HG03342 (cell line): ENCODE results near the gene TMEM132D.

ENCODE experiments used
- ATAC-seq: cut with Tn5 transposase; IDR thresholded peaks from one replicate; pipeline ENCODE4 v1.9.1; 2021; ENCODE audit warnings: mild to moderate bottlenecking, moderate library complexity; ENCODE audit not compliant: unreplicated experiment

The TMEM132D gene

GRCh38 chr12:129279771-129280170 is 624.1 kb downstream of the TMEM132D start:
- no peak for ATAC-seq

- ATAC-seq: no peak
Measured at GRCh38 chr12:129276361-129277060, 627.3 kb downstream of the TMEM132D start.

DNA sequence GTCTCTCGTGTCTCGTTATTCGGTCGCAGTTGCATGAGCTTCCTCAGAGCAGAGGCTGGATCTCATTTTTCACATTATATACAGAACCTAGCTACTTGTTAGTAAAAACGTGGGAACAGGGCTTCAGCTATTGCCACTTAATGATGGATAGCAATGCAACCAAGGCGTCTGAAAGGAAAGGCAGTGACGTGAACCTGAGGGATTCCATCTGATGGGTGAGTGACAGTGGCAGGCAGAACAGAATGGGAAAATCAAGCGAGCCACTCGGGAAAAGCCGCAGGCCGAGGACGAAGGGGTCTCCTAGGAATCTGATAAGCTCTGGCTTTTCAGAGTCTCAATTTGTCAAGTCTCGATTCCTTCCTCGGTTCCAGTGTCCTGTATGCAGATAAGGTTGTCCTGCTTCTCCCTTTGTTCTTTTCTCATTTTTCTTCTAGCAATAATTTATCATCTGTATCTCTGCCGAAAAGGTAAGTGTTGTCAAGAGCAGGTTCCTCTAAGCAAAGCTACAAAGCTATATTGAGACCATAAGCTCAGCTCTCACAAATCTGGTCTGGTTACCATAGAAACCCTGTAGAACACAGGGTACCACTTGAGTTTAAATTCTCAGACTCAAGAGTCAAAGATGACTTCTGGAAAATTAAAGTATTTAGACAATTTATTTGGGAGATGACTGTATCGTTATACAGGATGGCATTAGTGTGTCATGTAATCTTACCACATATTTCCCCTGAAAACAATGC is 633.9 kb downstream of the TMEM132D start:
- ATAC-seq: no peak

DNA sequence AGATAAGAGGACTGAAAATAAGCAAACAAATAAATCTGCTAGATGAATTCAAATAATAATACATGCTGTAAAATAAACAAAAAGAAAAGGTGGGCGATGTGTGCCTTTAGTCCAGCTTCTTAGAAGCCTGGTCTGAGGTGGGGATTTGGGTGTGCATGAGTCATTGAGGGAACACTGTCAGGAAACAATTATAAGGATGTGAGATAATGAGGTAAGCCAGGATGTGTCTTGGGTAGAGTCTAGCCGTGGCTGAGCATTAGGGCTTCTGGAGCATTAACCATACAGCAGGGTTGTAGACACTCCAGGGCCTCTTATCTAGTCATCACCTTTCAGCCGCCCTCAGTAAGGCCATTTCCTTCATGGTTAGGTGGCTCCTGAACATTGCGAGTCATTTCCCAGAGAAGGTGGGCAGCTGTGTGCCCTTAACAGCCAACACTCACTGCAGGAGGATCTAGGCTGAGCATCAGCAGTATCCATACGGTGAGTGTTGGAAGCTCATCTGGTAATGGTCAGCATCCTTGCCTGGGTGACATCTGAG is 645.0 kb downstream of the TMEM132D start:
- no peak for ATAC-seq

GRCh38 chr12:129257524-129257923 is 646.3 kb downstream of the TMEM132D start:
- ATAC-seq: no peak

DNA sequence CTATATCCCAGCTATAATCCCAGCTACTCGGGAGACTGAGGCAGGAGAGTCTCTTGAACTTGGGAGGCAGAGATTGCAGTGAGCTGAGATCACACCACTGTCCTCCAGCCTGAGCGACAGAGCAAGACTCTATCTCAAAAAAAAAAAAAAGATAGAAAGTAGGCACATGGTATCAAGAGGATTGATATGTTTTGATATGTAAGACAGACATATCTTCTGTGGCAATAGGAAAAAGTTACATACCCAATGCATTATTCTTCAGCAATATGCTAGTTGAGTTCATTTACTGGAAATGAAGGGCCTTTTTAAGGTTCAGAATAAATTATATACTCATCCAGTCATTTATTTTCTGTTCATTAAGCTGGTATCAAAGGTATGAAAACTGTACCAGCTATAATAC is 657.2 kb downstream of the TMEM132D start:
- no peak for ATAC-seq

DNA sequence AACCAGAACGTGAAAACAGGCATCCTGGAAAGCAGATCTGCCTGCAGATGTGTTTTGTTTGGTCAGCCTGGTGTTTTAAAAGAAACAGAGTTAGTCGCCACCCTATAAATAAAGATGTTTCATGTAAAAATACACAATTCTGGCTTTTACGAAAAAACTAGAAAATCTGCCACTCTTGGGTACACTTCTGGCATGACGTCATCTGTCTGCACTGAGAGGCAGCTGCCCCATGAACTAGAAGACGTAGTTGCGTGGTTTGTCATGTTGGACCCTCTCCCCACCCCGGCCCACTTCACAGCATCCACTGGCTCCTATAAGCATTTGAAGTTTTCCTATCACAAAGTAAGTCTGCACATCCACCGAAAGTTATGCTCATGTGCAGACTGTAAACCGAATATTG is 658.1 kb downstream of the TMEM132D start:
- no peak for ATAC-seq

GRCh38 chr12:129241852-129242251 is 662.0 kb downstream of the TMEM132D start:
- no peak for ATAC-seq

GRCh38 chr12:129237881-129238280 is 665.9 kb downstream of the TMEM132D start:
- ATAC-seq: no peak

DNA sequence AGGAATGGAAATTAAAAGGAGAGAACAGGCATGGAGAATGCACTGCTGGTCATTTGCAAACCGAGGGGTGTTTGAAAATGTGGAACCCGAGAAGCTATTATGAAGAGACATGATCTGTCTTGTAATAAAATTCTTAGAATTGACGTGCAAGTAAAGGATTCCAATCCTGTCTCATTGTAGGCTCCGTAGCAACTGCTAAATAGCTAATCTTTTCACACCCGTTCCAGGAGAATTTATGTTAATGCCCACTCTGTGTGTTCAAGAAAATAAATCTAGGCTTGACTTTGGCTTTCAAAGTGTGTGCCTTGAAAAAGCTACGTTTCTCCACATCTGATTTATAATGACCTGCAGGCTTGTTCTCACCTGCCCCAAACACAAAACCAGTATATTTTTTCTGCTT is 669.6 kb downstream of the TMEM132D start:
- ATAC-seq: no peak

DNA sequence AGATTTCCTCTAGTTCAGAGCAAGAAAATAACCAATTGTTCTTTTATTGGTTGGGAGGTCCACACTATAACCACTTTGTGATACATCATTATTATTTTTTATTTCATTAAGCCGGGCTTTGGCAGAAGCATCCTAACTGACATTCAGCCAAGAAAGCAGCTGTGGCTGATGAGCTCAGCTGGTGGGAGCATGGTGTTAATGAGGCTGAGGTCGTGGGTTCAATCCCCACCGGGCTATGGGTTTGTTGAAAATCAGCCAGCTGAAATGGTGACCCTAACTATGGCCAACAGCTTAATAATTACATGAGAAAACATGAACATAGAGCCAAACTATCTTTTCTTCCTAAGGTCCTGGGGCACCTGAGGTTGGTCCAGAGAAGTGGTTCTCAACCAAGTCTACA is 672.3 kb downstream of the TMEM132D start:
- no peak for ATAC-seq

DNA sequence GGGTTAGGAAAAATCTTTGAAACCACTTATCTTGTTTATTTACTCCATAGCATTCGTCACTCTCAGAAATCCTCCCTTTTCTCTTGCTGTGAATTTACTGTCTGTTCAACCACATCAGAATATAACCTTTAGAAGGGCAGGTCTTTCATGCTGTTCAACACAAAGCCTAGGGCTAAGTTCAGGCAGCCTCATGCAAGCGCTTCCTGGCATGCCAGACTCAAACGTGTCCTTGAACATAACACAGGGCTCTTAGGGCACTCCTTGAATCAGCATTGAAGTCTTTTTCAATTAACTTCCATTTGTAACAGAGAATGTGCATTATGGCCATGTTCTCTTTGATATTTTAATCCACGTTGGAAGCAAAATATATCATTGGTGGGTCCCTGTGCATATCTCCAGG is 672.8 kb downstream of the TMEM132D start:
- no peak for ATAC-seq

- no peak for ATAC-seq
Measured at GRCh38 chr12:129226851-129227250, 677.0 kb downstream of the TMEM132D start.

GRCh38 chr12:129226005-129226404 is 677.8 kb downstream of the TMEM132D start:
- ATAC-seq: no peak

- no peak for ATAC-seq
Measured at GRCh38 chr12:129215556-129215955, 688.3 kb downstream of the TMEM132D start.

DNA sequence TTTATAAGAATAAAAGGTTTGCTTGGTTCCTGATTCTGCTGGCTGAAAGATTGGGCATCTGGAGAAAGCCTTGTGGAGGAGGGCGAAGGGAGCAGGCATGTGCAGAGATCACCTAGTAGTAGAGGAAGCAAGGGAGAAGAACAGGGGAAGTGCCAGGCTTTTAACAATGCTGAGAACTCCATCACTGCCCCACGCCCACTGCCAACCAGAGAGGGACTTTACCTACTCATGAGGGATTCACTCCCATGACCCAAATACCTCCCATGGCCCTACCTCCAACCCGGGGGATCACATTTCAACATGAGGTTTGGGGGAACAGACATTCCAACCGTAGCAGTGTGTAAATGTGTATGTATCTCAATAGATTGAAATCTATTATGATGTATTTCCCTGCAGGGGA is 690.3 kb downstream of the TMEM132D start:
- ATAC-seq: no peak

DNA sequence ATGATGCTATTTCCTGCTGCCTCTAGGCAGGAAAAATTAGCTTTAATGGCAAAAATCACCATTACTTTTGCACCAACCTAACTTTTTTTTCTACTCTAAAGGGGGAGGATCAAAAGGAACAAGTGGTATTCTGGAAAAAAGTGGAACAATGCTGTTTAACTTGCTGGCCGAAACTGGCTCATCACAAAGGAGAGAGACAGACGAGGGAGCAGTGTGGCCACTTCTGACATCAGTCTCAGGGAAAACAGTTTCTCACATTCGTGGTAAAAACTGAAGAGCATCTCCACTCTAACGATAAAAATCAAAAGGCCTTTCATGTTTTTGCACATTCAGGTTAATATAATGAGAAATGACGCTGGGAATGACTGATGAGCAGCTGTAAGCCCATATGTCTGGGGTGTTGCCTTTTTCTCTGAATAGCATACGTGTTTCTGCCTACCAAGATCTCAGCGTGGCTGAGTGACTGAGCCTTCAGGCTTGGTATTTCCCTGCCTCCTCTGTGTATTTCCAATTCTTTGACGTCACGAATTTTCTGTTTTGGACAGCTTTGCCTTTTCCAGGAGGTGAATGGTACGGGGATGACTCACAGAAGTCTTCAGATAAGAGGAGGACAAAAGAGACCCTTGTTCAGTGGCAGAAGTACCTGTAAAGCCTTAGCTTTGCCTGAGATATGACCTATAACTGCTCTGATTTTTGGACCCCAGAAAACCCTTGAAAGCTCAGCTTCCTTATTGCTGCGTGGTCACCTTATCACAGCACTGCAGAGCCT is 691.8 kb downstream of the TMEM132D start:
- ATAC-seq: no peak

GRCh38 chr12:129208566-129208965 is 695.3 kb downstream of the TMEM132D start:
- ATAC-seq: no peak

DNA sequence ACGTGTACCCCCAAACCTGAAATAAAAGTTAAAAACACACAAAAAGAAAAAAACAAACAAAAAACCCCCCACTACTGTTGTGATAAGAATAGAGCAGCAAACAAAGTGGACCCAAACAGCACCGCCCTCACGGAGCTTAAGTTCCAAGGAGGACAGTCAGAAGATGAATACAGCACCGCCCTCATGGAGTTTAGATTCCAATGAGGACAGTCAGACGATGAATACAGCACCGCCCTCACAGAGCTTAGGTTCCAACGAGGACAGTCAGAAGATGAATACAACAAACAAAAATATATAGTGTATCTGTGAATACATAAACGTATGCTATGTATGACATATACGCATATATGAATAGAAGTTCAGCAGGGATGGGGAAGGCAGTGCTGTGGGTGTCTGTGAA is 696.7 kb downstream of the TMEM132D start:
- ATAC-seq: no peak

DNA sequence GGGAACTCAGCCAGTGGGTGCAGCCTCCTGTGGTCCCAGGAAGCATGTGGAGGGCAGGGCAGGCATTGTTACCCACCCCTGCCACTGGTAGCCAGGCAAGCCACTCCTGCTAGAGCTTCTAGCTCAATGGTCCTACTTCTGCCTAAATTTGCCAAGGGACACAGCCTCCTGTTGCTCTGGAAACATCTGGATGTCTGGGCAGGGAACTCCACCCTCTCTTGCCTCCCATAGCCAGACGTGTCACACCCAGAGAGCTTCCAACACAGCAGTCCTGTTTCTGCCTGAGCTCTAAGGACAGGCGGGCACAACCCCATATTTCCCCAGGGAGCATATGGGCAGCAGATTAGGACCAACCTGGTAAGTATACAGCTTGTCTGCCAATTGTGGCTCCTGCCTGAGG is 700.4 kb downstream of the TMEM132D start:
- no peak for ATAC-seq

DNA sequence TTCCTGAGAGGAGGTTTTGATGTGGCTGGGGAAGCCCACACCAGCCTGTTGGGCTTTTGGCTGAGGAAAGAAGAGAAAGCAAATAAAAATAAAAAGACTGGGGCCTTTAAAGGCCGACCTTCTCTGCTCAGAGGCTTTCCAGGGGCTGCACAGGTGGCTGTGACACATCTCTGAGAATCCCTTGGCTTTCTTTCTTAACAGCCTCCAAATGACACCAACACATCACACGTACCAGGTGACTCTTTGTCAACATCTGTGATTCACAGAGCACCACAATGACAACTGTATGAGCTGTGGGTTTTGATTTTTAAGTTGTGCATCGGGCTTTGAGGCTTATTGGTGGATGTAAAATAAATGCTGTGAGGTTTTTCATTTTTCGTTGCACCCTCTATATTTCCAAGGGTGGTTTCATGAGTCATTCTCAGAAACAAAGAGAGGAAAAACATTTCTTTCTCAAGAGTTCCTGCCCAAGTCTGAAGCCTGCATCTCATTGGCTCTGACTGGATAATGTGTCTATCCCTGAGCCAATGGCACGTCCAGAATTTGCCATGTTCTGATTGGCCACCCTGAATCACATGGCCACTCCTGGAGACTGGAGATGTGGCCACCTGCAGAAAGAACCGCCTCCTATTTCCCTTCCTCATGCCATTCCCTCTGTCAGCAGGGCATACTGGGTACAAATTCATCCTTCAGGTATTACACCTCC is 701.6 kb downstream of the TMEM132D start:
- no peak for ATAC-seq
